NCI-H187 (cell line): ENCODE data around the gene UBE2G1.

ENCODE experiments used
- DNase-seq, 2 experiments: peaks; one replicate each; lab custom pipeline; 2025; lab: John Stamatoyannopoulos, UW

Gene UBE2G1

DNA sequence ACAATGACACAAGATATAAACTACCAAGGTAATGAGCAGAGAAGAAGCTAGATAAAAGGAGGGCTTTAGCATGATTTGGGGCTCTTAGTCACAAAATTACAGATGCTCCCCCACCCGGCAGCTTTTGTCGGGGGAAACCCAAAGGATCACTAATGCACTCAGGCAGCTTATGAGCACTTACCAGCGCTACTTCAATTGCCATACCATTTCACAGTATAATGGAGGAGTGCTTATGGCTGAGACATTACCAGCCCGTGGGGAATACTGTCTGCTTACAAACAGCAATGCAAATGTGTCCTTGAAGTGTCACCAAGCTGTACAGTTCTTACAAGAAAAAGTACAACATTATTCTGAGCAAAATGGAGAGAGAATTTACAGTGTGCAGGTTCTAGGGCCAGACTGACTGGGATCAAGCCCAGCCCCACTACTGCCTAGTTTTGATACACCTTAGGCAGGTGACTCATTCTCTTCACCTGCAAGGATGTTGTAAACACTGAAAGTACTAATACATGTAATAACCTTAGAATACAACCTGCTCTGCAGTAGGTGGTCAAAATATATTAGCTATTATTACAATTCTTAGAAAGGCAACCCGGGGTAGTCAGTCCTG lies 119.0 kb downstream of the UBE2G1 start:
- peak; percentile 65 to 86 for DNase-seq

DNA sequence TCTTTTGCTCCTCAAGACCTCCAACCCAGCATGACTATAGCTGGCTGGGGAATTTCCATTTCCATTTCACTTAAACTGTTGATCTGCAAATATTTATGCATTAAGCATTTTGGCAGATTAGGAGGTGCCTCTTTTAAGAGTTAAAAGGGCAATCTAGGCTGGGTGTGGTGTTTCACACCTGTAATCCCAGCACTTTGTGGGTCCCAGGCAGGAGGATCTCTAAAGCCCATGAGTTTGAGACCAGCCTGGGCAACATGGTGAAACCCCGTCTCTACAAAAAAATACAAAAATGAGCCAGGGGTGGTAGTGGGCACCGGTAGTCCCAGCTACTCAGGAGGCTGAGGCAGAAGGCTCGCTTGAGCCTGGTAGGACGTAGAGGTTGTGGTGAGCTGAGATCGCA lies 119.8 kb downstream of the UBE2G1 start:
- no peak for DNase-seq

DNA sequence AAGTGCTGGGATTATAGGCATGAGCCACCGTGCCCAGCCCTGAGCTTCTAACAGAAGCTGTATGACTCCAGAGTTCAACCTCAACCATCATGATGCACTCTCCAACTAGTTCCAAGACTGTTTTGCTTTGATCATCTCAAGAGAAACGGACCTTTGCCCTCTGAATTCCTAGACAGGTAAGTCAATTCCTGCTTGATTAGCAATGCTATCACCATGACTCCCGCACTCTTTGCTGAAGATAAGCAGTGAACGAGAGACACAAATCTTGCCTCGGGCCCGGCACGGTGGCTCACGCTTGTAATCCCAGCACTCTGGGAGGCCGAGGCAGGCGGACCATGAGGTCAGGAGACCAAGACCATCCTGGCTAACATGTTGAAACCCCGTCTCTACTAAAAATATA lies 124.9 kb downstream of the UBE2G1 start:
- no peak for DNase-seq

DNA sequence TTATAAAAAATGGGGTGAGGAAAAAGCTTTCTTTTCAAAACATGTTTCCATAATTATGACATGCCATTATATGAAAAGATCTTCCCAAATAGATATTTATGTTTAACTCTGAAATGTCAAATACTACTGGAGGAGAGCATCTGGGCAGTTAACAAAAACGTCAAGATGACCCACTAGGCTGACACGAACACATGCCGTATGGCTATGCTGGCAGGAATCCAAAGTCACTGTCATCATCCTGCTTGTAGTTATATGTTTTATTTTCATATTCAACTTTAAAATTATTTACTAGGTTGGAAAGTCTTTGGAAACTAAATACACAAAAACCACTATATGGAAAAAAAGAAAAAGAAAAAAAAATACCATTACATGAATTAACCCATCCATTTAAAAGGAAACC lies 130.0 kb downstream of the UBE2G1 start:
- no peak for DNase-seq

DNA sequence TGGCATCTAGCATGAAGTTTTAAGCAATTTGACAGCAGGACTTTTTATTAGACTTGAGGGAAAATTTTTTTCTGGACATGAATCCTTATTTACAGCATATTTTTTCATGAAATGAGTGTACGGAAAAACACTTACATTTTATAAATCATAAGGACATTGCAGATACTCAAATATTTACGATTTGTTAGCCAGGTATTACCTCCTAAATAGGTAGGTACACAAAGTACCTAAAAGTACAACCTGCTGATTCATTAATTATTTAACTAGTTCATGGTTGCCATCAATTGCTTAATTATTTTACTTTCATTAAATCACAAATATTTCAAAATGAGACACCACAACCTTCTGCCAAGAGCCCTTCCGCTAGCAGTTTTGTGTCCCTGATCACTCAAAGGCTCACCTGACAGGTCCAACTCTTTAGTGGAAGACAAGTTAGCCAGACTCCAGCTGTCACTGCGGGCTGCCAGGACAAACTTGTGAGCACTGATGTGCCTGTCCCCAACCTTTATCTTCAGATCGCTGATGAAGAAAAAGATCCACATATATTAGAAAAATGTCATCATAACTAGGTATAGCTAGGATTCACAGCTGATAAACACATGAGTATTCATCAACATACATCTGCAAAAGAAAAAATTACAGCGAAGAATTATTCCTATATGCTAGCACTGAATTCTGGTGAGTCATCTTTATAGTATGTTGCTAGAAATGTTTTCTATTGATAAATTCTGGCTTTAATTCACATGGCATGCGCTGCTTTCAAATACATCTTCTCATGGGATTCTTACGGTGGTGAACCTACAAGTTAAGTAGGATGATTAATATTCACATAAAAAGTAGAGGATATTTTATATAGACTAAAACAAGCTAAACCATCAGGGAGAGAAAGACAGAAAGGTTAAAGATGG lies 130.8 kb downstream of the UBE2G1 start:
- DNase-seq = no peak

DNA sequence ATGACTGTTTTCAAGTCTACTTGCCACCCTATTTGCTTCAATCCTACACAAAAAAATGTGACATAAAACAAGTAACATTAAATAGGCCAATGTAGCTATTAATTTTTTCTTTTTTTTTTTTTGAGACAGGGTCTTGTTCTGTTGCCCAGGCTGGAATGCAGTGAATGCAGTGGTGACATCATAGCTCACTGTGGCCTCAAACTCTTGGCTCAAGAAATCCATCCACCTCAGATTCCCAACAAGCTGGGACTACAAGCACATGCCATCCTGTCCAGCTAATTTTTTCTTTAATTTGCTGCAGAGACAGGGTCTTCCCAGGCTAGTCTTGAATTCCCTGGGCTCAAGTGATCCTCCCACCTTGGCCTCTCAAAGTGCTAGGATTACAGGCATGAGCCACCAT lies 132.1 kb downstream of the UBE2G1 start:
- DNase-seq = no peak

DNA sequence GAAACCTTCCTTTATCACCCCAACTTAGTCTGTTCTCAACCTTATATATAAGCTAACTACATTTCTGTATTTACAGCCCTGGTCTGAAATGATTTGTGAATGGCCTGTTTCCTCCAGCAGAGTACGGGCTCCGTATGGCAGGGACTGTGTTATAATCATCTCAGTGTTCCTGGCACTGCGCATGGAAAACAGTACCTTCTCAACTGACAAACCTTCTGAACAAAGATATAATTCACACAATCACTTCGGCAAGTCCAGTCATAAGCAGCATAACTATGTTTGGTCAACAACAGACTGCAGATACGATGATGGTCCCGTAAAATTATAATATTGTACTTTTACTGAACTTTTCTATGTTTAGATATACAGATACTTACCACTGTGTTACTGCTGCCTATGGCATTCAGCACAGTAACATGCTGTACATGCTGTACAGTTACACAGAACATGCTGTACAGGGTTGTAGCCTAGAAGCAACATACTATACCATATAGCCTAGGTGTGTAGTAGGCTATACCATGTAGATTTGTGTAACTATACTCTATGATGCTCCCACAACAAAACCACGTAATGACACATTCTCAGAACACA lies 132.7 kb downstream of the UBE2G1 start:
- DNase-seq = no peak

DNA sequence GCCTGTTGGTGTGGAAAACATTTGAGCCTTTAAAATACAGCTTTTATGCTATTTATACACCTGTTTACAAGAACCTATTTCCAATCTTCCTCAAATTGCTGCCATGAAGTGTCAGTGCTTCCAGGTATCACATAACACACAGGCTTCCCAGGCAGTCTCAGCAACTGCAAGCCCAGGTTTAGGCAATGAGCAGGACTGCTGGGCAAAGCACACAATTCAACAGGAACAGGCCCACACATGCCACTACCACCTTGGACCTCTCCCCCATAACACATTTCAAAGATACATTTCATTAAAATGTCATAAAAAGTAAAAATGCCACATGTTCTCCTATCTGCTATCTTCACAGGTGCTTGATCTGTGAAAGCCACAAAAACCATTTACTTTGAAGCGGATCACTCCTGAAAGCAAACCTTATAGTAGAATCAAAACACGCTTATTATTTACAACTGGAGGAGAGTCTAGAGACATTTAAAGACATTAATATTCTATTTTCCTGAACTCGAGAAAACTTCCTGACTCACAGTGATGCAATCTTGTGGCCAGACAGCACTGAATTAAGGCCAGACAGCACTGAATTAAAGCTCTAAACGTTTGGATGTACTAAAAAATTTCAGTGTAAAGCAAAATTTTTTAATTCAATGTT lies 134.2 kb downstream of the UBE2G1 start:
- DNase-seq = peak in 1 of 2 experiments; percentile 13

DNA sequence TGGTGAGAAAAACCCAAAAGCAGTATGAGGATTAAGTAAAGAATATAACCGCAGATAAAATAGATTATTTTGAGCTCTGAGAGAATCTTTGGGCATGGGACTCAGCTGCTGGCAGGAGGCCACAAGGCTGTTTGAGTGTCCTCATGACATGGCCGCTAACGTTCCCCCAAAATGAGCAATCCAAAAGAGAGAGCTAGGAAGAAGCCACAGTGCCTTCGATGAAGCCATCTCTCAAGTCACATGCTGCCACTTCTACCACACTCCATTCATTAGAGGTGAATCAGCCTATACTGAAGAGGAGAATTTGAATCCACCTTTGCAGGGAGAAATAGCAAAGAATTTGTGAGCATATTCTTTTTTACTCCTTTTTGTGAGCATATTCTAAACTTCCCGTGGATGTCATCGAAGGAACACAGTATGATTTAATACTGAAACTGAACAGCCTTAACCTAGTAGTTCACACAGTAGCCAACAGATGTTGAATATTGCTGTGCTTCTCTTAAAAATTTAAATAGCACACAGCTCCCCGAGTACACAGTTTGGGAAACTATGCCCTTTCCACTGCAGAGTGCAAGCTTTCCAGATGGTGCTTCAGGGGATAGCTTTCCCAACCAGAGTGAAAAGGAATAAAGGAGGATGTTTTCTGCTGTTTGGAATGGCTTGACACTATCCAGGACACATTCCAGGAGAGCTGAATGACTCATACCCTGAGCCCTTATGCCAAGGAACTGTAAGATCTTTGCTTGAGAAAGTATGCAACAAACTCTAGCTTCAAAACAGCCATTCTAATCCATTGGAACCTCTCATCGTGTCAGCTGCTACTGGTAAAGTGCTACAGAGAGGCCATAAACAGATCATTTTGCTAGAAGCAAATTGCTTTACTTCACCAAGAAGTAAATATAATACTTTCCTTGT lies 136.6 kb downstream of the UBE2G1 start:
- DNase-seq = no peak

DNA sequence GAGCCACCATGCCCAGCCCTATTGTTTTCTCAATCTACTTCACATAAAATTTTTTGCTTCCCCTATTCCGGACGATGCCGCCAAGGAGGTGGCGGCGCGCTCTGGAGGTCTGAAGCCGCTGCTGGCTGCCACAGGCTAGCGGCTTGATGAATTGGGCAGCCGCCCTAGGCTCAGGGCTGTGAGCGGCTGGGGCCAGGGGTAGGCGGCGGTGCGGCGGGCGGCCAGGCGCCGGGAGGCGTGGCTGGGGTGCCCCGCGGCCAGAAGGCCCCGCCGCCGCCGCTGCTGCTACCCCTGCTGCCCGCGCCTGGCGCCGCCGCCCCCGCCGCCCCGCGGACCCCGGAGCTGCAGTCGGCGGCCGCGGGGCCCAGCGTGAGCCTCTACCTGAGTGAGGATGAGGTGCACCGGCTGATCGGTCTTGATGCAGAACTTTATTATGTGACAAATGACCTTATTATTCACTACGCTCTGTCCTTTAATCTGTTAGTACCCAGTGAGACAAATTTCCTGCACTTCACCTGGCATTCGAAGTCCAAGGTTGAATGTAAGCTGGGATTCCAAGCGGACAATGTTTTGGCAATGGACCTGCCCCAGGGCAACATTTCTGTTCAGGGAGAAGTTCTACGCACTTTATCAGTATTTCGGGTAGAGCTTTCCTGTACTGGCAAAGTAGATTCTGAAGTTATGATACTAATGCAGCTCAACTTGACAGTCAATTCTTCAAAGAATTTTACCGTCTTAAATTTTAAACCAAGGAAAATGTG lies 144.4 kb downstream of the UBE2G1 start:
- no peak for DNase-seq

DNA sequence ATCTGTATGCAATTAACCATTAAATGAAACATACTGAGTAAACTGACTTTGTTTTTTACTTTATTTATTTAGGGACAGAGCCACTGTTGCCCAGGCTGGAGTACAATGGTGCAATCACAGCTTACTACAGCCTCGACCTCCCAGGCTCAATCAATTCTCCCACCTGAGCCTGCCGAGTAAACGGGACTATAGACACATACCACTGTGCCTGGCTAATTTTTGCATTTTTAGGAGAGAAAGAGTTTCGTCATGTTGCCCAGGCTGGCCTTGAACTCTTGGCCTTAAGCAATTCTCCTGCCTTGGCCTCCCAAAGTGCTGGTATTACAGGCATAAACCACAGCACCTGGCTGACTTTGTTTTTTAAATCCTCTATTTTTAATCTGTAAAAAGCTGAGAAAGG lies 145.3 kb downstream of the UBE2G1 start:
- DNase-seq = no peak

DNA sequence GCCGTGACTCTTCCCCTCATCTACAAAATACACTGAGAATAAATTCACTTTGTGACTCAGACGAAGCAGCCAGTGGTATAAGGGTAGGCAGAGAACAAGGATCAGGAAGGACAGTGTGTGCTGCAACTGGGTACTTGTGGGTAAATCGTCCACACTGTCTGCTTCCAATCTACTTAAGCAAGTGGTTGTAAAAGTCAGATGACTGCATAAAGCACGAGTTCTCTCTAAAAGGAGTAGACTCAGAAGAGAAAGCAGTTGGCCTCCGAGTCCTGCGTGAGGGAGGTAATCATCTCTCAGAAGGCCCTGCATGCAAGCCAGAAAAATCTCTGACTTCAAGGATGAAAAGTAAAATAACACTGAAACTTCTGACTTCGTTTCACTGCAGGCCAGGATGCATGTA lies 145.8 kb downstream of the UBE2G1 start:
- DNase-seq = no peak
